ENCODE measurements around the gene SEMA4C.

SEMA4C gene

DNA sequence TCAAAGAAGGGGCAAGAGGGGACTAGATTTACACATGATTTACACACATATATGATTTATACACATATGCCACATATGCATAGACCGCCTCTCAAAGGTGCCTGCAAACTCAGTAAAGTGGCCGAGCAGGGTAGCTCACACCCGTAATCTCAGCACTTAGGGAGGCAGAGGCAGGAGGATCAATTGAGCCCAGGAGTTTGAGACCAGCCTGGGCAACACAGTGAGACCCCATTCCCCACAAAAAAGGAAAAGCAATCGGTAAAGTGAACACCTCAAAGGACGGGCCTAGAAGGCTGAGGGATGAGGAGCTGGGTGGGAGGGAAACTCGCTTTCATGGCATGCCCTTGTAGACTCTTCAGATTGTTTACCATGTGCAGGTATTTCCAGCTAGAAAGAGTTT, 17.2 kb downstream of the SEMA4C start:
- TF ChIP-seq, protein P1, sequence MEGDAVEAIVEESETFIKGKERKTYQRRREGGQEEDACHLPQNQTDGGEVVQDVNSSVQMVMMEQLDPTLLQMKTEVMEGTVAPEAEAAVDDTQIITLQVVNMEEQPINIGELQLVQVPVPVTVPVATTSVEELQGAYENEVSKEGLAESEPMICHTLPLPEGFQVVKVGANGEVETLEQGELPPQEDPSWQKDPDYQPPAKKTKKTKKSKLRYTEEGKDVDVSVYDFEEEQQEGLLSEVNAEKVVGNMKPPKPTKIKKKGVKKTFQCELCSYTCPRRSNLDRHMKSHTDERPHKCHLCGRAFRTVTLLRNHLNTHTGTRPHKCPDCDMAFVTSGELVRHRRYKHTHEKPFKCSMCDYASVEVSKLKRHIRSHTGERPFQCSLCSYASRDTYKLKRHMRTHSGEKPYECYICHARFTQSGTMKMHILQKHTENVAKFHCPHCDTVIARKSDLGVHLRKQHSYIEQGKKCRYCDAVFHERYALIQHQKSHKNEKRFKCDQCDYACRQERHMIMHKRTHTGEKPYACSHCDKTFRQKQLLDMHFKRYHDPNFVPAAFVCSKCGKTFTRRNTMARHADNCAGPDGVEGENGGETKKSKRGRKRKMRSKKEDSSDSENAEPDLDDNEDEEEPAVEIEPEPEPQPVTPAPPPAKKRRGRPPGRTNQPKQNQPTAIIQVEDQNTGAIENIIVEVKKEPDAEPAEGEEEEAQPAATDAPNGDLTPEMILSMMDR (IDR thresholded peaks at IDR 0.05; ENCODE audit: extremely low read depth, missing control alignments): no peak
- DNase-seq (ENCODE audit: low spot score): no peak

DNA sequence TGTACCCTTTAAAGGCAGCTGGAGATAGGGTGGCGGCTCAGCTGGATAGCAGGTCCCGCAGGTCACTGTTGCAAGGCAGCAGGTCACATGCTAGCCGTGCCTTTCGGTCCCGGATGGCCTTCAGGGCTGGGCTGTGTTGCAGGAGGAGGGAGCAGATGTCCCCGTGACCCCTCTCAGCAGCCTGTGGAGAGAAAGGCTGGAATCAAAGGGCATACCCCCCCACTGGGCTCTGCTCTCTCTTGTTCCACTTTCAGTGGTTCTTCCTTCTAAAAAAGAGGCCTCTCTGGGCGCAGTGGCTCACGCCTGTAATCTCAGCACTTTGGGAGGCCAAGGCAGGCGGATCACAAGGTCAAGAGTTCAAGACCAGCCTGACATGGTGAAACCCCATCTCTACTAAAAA, 21.6 kb downstream of the SEMA4C start:
- TF ChIP-seq, protein P1 (IDR thresholded peaks at IDR 0.05; ENCODE audit: extremely low read depth, missing control alignments): no peak
- DNase-seq (ENCODE audit: low spot score): no peak

DNA sequence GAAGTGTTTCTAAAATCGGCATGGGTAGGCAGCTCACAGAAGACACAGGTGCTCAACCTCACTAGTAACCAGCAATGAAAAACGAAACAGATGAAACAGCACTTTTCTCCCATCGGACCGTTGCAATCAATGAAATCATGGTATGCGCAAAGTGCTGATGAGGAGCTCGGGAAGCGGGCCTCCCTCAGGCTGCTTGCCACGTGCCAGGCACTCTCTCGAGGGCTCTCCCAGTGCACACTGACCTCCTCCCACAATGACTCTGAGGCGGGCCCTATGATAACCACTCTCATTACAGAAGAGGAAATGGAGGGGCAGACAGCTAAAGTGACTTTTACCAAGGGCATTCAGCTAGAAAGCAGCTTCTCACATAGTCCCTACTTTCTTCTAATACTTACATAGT, 22.3 kb downstream of the SEMA4C start:
- TF ChIP-seq, protein P1 (IDR thresholded peaks at IDR 0.05; ENCODE audit: extremely low read depth, missing control alignments): no peak
- no peak for DNase-seq (ENCODE audit: low spot score)

DNA sequence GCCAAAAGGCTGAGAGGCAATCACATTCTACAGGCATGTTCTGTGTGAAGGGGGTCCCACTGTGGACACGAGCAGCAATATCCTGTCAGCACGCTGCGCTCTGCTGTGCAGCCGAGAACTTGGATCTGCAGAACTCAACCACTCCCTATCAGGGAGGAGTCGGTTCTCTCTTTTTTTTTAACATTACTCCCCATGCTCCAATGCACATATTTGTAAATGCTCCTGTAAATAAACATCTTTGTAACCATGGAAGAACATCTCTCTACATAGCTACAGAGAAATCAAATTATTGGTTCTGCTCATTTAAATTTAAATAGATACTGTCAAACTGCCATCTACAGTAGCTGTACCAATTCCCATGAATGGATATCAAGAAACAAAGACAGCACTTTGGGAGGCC, 23.1 kb downstream of the SEMA4C start:
- TF ChIP-seq, protein P1 (IDR thresholded peaks at IDR 0.05; ENCODE audit: extremely low read depth, missing control alignments): no peak
- no peak for DNase-seq (ENCODE audit: low spot score)

DNA sequence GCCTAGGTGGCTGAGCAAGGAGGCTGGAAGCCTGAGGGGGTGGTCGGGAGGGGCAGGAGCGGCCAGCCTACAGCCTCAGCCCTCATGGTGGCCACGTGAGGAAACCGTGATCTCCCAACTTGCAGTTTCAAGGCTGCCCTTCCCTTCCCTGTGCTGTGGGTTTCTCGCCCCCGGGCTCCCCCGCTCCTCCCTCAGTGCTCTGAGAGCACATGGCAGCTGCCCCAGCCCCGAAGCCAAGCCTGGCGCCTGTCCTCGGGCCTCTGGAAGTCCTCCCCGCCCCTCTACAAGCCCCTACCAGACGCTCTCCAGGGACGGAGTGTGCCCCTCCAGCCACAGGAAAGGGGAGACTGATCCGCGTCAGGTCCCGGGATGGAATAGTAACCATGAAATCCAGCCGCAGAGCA, 25.5 kb downstream of the SEMA4C start:
- TF ChIP-seq, protein P1 (IDR thresholded peaks at IDR 0.05; ENCODE audit: extremely low read depth, missing control alignments): no peak
- DNase-seq (ENCODE audit: low spot score): no peak

DNA sequence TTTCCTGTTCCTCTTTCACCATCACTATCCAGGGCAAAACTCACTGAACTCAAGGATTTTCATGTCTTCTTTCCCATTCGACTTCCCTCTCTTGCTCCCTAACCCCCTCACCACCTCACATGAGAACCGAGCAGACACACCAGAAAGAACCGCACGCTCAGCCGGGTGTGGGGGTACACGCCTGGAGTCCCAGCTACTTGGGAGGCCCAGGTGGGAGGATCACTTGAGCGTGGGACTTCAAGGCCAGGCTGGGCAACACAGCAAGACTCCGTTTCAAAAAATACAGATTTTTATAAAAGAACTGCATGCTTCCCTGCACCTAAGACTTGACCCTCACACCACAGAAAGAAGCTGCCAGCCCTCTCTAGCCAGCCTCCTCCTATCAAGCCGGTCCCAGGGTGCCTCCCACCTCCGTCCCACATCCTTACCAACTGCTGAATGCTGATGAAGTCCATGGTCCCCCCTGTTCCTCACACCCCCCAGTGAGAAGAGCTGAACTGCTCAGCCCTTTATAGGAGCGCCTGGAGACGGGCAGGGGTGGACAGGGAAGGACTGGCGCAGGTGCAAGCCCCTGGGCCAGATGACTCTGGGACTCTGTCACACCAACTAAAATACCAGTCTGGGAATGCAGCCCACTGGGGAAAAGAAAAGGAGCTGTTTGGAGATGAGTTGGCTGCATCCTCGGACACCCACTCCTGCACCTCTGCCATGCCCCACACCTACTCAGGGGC, 26.2 kb downstream of the SEMA4C start, which contains the start of gene ANKRD23:
Gene ANKRD23 (minus strand): TSS at position 484 of the 731 bp plus-strand sequence. CDS start 29 bp downstream, at position 455.
- no peak for DNase-seq (ENCODE audit: low spot score)
- TF ChIP-seq, protein P1 (IDR thresholded peaks at IDR 0.05; ENCODE audit: extremely low read depth, missing control alignments): no peak

DNA sequence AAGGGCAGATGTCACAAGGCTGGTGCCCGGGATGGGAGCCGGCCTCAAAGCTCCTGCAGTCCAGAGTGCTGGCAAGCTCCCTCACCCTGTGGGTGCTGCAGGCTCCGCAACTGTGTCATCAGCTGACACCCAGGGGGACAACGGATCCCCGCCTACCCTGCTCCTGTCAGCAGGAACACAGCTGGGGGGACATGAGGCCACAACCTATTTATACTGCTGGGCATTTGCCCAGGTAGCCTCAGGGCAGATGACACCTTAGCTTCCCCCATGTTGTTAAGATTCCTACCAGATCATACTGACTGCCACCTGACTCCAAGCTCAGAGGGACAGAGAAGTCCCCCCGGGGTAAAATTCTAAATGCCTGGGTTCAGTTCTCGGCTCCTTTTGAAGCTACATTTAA, 27.3 kb downstream of the SEMA4C start:
- TF ChIP-seq, protein P1 (IDR thresholded peaks at IDR 0.05; ENCODE audit: extremely low read depth, missing control alignments): no peak
- no peak for DNase-seq (ENCODE audit: low spot score)
